Tibial nerve (tissue), 4 donors: Measurements from ENCODE around the gene PTBP3. TPM values are rescaled to one million over a fixed set of nuclear protein-coding genes. Genes with fewer than 3 reads are reported as not detected.

Experiments
- DNase-seq, 2 donors: peaks; one replicate each; pipeline ENCODE4 v3.0.0-alpha.2; 2019; ENCODE audit warnings: low spot score in 2 of 2
- H3K27ac ChIP-seq, 4 donors: fragments of 200-600 bp; sonication (generic) in 3 of 4; one replicate each; pipeline ENCODE4 v1.5.1; 2017 to 2019; ENCODE audit warnings: mild to moderate bottlenecking in 1 of 4
- H3K27me3 ChIP-seq, 2 donors: fragments of 200-600 bp; sonication (generic) in 1 of 2; one replicate each; pipeline versions ENCODE4 v1.5.1 to v1.6.0; 2017 to 2019
- H3K36me3 ChIP-seq, 3 donors: fragments of 200-600 bp; sonication (generic); one replicate each; pipeline ENCODE4 v1.5.1; 2018 to 2019
- H3K4me1 ChIP-seq, 4 donors: fragments of 200-600 bp; sonication (generic) in 3 of 4; one replicate each; pipeline ENCODE4 v1.5.1; 2017 to 2019
- H3K4me3 ChIP-seq, 4 donors: fragments of 200-600 bp; sonication (generic) in 3 of 4; one replicate each; pipeline ENCODE4 v1.5.1; 2017 to 2019; ENCODE audit warnings: mild to moderate bottlenecking in 1 of 4, moderate library complexity in 1 of 4
- H3K9me3 ChIP-seq, 4 donors: fragments of 200-600 bp; sonication (generic) in 3 of 4; one replicate each; pipeline ENCODE4 v1.5.1; 2017 to 2019
- CTCF ChIP-seq, 5 experiments: fragments of 200-600 bp in 3 of 5; fragments of 450-650 bp in 2 of 5; sonication (generic) in 3 of 5; IDR thresholded peaks; one replicate each; pipeline ENCODE4 v1.5.1; 2016 to 2019; ENCODE audit warnings: antibody characterized with exemption in 5 of 5, mild to moderate bottlenecking in 3 of 5, moderate library complexity in 2 of 5
- EP300 ChIP-seq, 2 donors: sonication (generic); formaldehyde crosslinking; IDR thresholded peaks; one replicate each; pipeline ENCODE4 v1.6.1; 2017; ENCODE audit warnings: antibody characterized with exemption in 2 of 2, mild to moderate bottlenecking in 1 of 2
- POLR2A ChIP-seq, 2 donors: fragments of 450-650 bp; IDR thresholded peaks; one replicate each; pipeline ENCODE4 v1.6.1; 2017; ENCODE audit warnings: antibody characterized with exemption in 2 of 2, mild to moderate bottlenecking in 2 of 2, moderate library complexity in 2 of 2
- WGBS, 2 donors: methylation state at CpG; one replicate each; pipeline ENCODE4 v1.1.5; 2018; 5-methylcytosine and 5-hydroxymethylcytosine counted together
- total RNA-seq, 4 donors: library from RNA; depleted of rRNA; stranded (reverse); fragments of >200 nt; gene quantifications; one replicate each; pipeline ENCODE4 v1.1.0, GENCODE V29; 2016

The PTBP3 gene
- total RNA-seq, 4 donors from 2014 or later: 25.9 to 46.5 (median 31.8) TPM

GRCh38 chr9:112241491-112241890, 91.9 kb downstream of the PTBP3 start:
- no peak for DNase-seq
- no peak overlapping the region for H3K4me3 ChIP-seq
- TF ChIP-seq EP300 (IDR thresholded peaks at IDR 0.05) (no peak), POLR2A (IDR thresholded peaks at IDR 0.05) (no peak), CTCF (IDR thresholded peaks at IDR 0.05) (no peak)
- peaks cover 0 to 28% (median 0%) of the 10 kb centered on the region in 3 donors for H3K36me3 ChIP-seq
- H3K27me3 ChIP-seq: no peaks in the 10 kb centered on the region
- H3K27ac ChIP-seq: no peak overlapping the region
- H3K9me3 ChIP-seq: no peaks in the 10 kb centered on the region
- no peaks in the 10 kb centered on the region for H3K4me1 ChIP-seq
- WGBS, 2 donors: 83 to 88% methylated on average over 2 of the region's 2 CpGs

GRCh38 chr9:112239708-112240107, 93.7 kb downstream of the PTBP3 start:
- no peak overlapping the region for H3K27ac ChIP-seq
- WGBS, 2 donors: 92 to 93% methylated on average over 2 of the region's 2 CpGs

GRCh38 chr9:112239284-112239683, 94.1 kb downstream of the PTBP3 start:
- Histone ChIP-seq H3K4me3 (no peak overlapping the region), H3K27ac (no peak overlapping the region), H3K27me3 (no peaks in the 10 kb centered on the region), H3K9me3 (no peaks in the 10 kb centered on the region), H3K4me1 (no peaks in the 10 kb centered on the region), H3K36me3 (peaks cover 0 to 17% (median 0%) of the 10 kb centered on the region in 3 donors)
- TF ChIP-seq POLR2A (IDR thresholded peaks at IDR 0.05) (no peak), CTCF (IDR thresholded peaks at IDR 0.05) (no peak), EP300 (IDR thresholded peaks at IDR 0.05) (no peak)
- 92 to 96% methylated on average over 3 of the region's 3 CpGs for WGBS, 2 donors
- no peak for DNase-seq

More at GRCh38 chr9:112239708-112240107, 93.7 kb downstream of the PTBP3 start:
- peaks cover 0 to 17% (median 0%) of the 10 kb centered on the region in 3 donors for H3K36me3 ChIP-seq
- H3K9me3 ChIP-seq: no peaks in the 10 kb centered on the region
- H3K4me1 ChIP-seq: no peaks in the 10 kb centered on the region
- no peak for DNase-seq
- TF ChIP-seq CTCF (IDR thresholded peaks at IDR 0.05) (no peak), POLR2A (IDR thresholded peaks at IDR 0.05) (no peak), EP300 (IDR thresholded peaks at IDR 0.05) (no peak)
- no peaks in the 10 kb centered on the region for H3K27me3 ChIP-seq
- no peak overlapping the region for H3K4me3 ChIP-seq

- Histone ChIP-seq H3K4me3 (no peak overlapping the region), H3K4me1 (no peaks in the 10 kb centered on the region), H3K27ac (no peak overlapping the region), H3K36me3 (peaks cover 0 to 29% (median 0%) of the 10 kb centered on the region in 3 donors), H3K27me3 (no peaks in the 10 kb centered on the region), H3K9me3 (no peaks in the 10 kb centered on the region)
- 81 to 90% methylated on average over 4 of the region's 4 CpGs for WGBS, 2 donors
- TF ChIP-seq EP300 (IDR thresholded peaks at IDR 0.05): no peak
- no peak for TF ChIP-seq POLR2A (IDR thresholded peaks at IDR 0.05)
- DNase-seq: no peak
Observed at GRCh38 chr9:112234779-112235178, 98.6 kb downstream of the PTBP3 start.

GRCh38 chr9:112233769-112234168, 99.7 kb downstream of the PTBP3 start:
- Histone ChIP-seq H3K4me3 (no peak overlapping the region), H3K27ac (no peak overlapping the region), H3K36me3 (peaks cover 0 to 29% (median 0%) of the 10 kb centered on the region in 3 donors), H3K27me3 (no peaks in the 10 kb centered on the region), H3K4me1 (no peaks in the 10 kb centered on the region), H3K9me3 (no peaks in the 10 kb centered on the region)
- TF ChIP-seq POLR2A (IDR thresholded peaks at IDR 0.05): no peak
- TF ChIP-seq CTCF (IDR thresholded peaks at IDR 0.05): no peak
- no peak for TF ChIP-seq EP300 (IDR thresholded peaks at IDR 0.05)
- no peak for DNase-seq
- 96 to 100% methylated on average over 1 of the region's 1 CpG for WGBS, 2 donors

- no peaks in the 10 kb centered on the region for H3K4me1 ChIP-seq
- H3K36me3 ChIP-seq: peaks cover 0 to 31% (median 0%) of the 10 kb centered on the region in 3 donors
- whole genome bisulfite sequencing, 2 donors: 57 to 72% methylated on average over 1 of the region's 1 CpG
- no peak overlapping the region for H3K27ac ChIP-seq
- no peaks in the 10 kb centered on the region for H3K27me3 ChIP-seq
- DNase-seq: no peak
- no peak overlapping the region for H3K4me3 ChIP-seq
- no peaks in the 10 kb centered on the region for H3K9me3 ChIP-seq
- TF ChIP-seq POLR2A (IDR thresholded peaks at IDR 0.05) (no peak), CTCF (IDR thresholded peaks at IDR 0.05) (no peak), EP300 (IDR thresholded peaks at IDR 0.05) (no peak)
Observed at GRCh38 chr9:112232233-112232632, 101.2 kb downstream of the PTBP3 start.
